AG04450 (cell line): ENCODE results near the gene RAB29. TPM values are rescaled to one million over a fixed set of nuclear protein-coding genes. Genes with fewer than 3 reads are reported as not detected.

ENCODE experiments used
- CTCF ChIA-PET: fragments of 300-600, 350-600 bp; formaldehyde crosslinking; extraction: SDS; loops from one replicate; lab custom pipeline; 2022; ENCODE audit warnings: antibody characterized with exemption, inconsistent platforms; lab: Charles Lee
- POLR2A ChIA-PET: fragments of 350-600 bp; formaldehyde crosslinking; extraction: SDS; loops from one replicate; lab custom pipeline; 2021; ENCODE audit warnings: antibody characterized with exemption, inconsistent platforms; lab: Yijun Ruan, JAX
- DNase-seq: peaks from one replicate; pipeline ENCODE4 v3.0.0-alpha.2; 2011; ENCODE audit warnings: low read depth, low spot score
- H3K27ac ChIP-seq: one replicate; pipeline ENCODE4 v1.5.1; 2012; ENCODE audit warnings: low read depth, low read length, control low read depth
- H3K27me3 ChIP-seq: one replicate; pipeline ENCODE4 v1.6.0; 2012; ENCODE audit warnings: low read length; ENCODE audit not compliant: control insufficient read depth, insufficient read depth
- H3K4me3 ChIP-seq: 2 replicates; pipeline ENCODE4 v1.5.1; 2011; ENCODE audit warnings: mild to moderate bottlenecking, low read depth, low read length, control low read depth
- H3K9me3 ChIP-seq: 2 replicates; pipeline ENCODE4 v1.5.1; 2012; ENCODE audit warnings: low read length; ENCODE audit not compliant: control insufficient read depth, insufficient read depth
- CTCF ChIP-seq: IDR thresholded peaks from 2 replicates; pipeline ENCODE4 v1.5.1; 2011; ENCODE audit warnings: low read depth, low read length, control low read depth, inconsistent platforms
- polyA plus RNA-seq: library from polyadenylated mRNA; depleted of rRNA; stranded (reverse); fragments of >200 nt; gene quantifications from 2 replicates; pipeline ENCODE4 v1.2.3, GENCODE V29; 2011

Gene RAB29
- polyA plus RNA-seq, 1 experiment: 14.6 TPM

- Histone ChIP-seq H3K4me3 (no peak overlapping the region), H3K9me3 (no peaks in the 10 kb centered on the region), H3K27ac (no peak overlapping the region), H3K27me3 (no peaks in the 10 kb centered on the region)
- TF ChIP-seq CTCF: no peak
- CTCF ChIA-PET: interaction anchor here (0.7 to 1.4 kb wide), 4 partner anchors 11 to 173 kb away, joined by 3 to 7 read pairs (median 4); no protein-coding TSS in a partner anchor
- no peak for DNase-seq
- POLR2A ChIA-PET: interaction anchor here (0.6 kb wide), 1 partner anchor 63 kb away, joined by 5 read pairs; no protein-coding TSS in a partner anchor
Measured at GRCh38 chr1:205804605-205805004, 29.3 kb upstream of the RAB29 start.

GRCh38 chr1:205803986-205804385, 28.7 kb upstream of the RAB29 start:
- Histone ChIP-seq H3K9me3 (no peaks in the 10 kb centered on the region), H3K27me3 (no peaks in the 10 kb centered on the region), H3K4me3 (no peak overlapping the region), H3K27ac (no peak overlapping the region)
- no peak for DNase-seq
- TF ChIP-seq CTCF: no peak
- ChIA-PET POLR2A (no interaction called here), CTCF (interaction anchor here (1.4 kb wide), 1 partner anchor 12 kb away, joined by 7 read pairs; no protein-coding TSS in a partner anchor)

GRCh38 chr1:205802060-205802459, 26.8 kb upstream of the RAB29 start:
- CTCF ChIA-PET: interaction anchor here (0.7 to 1.1 kb wide), 3 partner anchors 9 to 175 kb away, joined by 3 read pairs; no protein-coding TSS in a partner anchor
- Histone ChIP-seq H3K27ac (no peak overlapping the region), H3K27me3 (no peaks in the 10 kb centered on the region), H3K9me3 (no peaks in the 10 kb centered on the region), H3K4me3 (no peak overlapping the region)
- POLR2A ChIA-PET: interaction anchor here (0.8 kb wide), 1 partner anchor 53 kb away, joined by 3 read pairs; no protein-coding TSS in a partner anchor
- no peak for DNase-seq
- TF ChIP-seq CTCF: no peak

- ChIA-PET CTCF (interaction anchor here (1.0 to 1.1 kb wide), 2 partner anchors 10 to 176 kb away, joined by 3 read pairs; no protein-coding TSS in a partner anchor), POLR2A (no interaction called here)
- Histone ChIP-seq H3K27ac (peak overlapping the region; percentile 21), H3K27me3 (no peaks in the 10 kb centered on the region), H3K9me3 (no peaks in the 10 kb centered on the region), H3K4me3 (no peak overlapping the region)
- DNase-seq: no peak
- TF ChIP-seq CTCF: no peak
Measured at GRCh38 chr1:205800981-205801703, 25.9 kb upstream of the RAB29 start.

- Histone ChIP-seq H3K9me3 (no peaks in the 10 kb centered on the region), H3K27me3 (no peaks in the 10 kb centered on the region), H3K4me3 (no peak overlapping the region), H3K27ac (no peak overlapping the region)
- ChIA-PET CTCF (interaction anchor here (1.3 kb wide), 1 partner anchor 9 kb away, joined by 3 read pairs; no protein-coding TSS in a partner anchor), POLR2A (no interaction called here)
- TF ChIP-seq CTCF: no peak
- no peak for DNase-seq
Measured at GRCh38 chr1:205800427-205800826, 25.1 kb upstream of the RAB29 start.
